Measurements from ENCODE around the gene CELF4. TPM values are rescaled to one million over a fixed set of nuclear protein-coding genes. Genes with fewer than 3 reads are reported as not detected.

Gene CELF4
- total and polyA plus RNA-seq, 2 donors (not counting 1 experiment from before 2014, with no cell fraction given), result 0.17 TPM; not detected in 1

DNA sequence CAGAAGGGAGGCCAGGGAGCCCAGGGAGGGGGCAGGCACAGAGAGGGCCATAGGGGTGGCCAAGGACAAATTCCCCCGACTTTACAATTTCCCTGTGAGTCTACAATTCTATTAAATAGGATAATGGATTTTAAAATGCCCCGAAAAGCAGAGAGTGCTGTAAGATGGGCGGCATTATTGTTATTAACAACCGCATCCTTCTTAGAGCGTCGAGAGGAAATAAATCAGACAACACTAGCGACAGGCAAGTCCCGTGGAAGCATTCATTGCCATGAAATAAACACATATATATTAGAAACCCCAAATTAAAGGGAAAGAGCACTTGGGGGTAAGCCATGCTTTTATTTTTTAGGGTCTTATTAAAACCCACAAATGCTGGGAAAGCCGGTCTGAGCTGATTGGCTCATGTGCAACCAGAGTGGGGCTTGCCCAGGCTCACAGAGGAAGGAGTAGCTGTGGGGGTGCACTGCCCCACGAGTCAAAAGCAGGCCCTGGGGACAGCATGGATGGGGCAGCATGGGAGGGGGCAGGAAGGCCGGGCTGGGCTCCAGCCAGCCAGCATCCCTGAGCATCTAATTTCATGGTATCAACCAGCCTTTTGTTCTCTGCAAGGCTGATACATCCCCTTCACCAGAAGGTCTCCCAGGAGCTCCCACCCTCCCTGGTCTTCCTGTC is 187.1 kb downstream of the CELF4 start:
- H3K9me3 ChIP-seq (ENCODE audit: control insufficient read depth, insufficient read depth, low read depth, low read length), result no peaks in the 10 kb centered on the region
- H3K36me3 ChIP-seq (ENCODE audit: control insufficient read depth, insufficient read depth, low read length), result no peaks in the 10 kb centered on the region
- TF ChIP-seq, protein P1, sequence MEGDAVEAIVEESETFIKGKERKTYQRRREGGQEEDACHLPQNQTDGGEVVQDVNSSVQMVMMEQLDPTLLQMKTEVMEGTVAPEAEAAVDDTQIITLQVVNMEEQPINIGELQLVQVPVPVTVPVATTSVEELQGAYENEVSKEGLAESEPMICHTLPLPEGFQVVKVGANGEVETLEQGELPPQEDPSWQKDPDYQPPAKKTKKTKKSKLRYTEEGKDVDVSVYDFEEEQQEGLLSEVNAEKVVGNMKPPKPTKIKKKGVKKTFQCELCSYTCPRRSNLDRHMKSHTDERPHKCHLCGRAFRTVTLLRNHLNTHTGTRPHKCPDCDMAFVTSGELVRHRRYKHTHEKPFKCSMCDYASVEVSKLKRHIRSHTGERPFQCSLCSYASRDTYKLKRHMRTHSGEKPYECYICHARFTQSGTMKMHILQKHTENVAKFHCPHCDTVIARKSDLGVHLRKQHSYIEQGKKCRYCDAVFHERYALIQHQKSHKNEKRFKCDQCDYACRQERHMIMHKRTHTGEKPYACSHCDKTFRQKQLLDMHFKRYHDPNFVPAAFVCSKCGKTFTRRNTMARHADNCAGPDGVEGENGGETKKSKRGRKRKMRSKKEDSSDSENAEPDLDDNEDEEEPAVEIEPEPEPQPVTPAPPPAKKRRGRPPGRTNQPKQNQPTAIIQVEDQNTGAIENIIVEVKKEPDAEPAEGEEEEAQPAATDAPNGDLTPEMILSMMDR (conservative IDR thresholded peaks at IDR 0.05 in 1 of 2, IDR thresholded peaks at IDR 0.05 in 1 of 2; ENCODE audit: low read depth in 1 of 2, low read length in 2 of 2), result no peak
- TF ChIP-seq EZH2 (IDR thresholded peaks at IDR 0.05; ENCODE audit: low read length, missing control alignments), result no peak
- no peaks in the 10 kb centered on the region for H3K79me2 ChIP-seq (ENCODE audit: control insufficient read depth, insufficient read depth, low read length)
- no peak overlapping the region for H2AFZ ChIP-seq (ENCODE audit: low read length)
- H3K27ac ChIP-seq (ENCODE audit: insufficient read depth, low read length), result no peak overlapping the region
- peaks cover 2% of the 10 kb centered on the region for H4K20me1 ChIP-seq (ENCODE audit: control insufficient read depth, extremely low read depth, insufficient read depth, low read length)
- no peak for DNase-seq (ENCODE audit: low read depth in 2 of 2)
- no peaks in the 10 kb centered on the region for H3K4me1 ChIP-seq (ENCODE audit: control insufficient read depth, extremely low read depth, insufficient read depth, low read length)
- H3K4me2 ChIP-seq (ENCODE audit: extremely low read depth, insufficient read depth, low read length), result no peak overlapping the region
- H3K27me3 ChIP-seq (ENCODE audit: control insufficient read depth, insufficient read depth, low read length), result no peaks in the 10 kb centered on the region
- no peak overlapping the region for H3K9ac ChIP-seq (ENCODE audit: insufficient read depth, low read length)
- no peak overlapping the region for H3K4me3 ChIP-seq (replicated peaks in 1 of 4; ENCODE audit: control extremely low read depth in 1 of 4, insufficient read depth in 1 of 4, low read depth in 3 of 4, low read length in 4 of 4)

DNA sequence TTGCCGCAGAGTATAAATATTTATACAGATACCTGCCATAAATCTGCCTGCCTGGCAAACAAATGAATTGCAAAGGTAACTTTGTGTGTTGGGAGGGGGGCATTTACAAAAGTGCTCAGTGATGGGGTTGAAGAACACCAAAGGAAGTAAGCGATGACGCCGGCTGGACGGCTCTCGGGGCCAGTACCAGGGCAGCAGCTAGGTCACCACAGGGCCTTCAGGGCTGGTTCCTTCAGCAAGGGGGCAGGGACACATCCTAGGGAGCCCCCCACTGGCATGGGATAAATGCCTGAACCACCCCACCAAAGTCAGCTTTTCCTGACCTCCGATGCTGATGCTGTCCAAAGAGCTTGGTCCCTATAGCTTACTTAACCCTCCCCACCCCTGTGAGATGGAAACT is 190.4 kb downstream of the CELF4 start:
- DNase-seq (ENCODE audit: low read depth in 2 of 2), result no peak
- H4K20me1 ChIP-seq (ENCODE audit: control insufficient read depth, extremely low read depth, insufficient read depth, low read length), result peaks cover 2% of the 10 kb centered on the region
- H3K27ac ChIP-seq (ENCODE audit: insufficient read depth, low read length), result no peak overlapping the region
- H3K4me3 ChIP-seq (replicated peaks in 1 of 4; ENCODE audit: control extremely low read depth in 1 of 4, insufficient read depth in 1 of 4, low read depth in 3 of 4, low read length in 4 of 4), result no peak overlapping the region
- TF ChIP-seq EZH2 (IDR thresholded peaks at IDR 0.05; ENCODE audit: low read length, missing control alignments), result no peak
- TF ChIP-seq, protein P1 (conservative IDR thresholded peaks at IDR 0.05 in 1 of 2, IDR thresholded peaks at IDR 0.05 in 1 of 2; ENCODE audit: low read depth in 1 of 2, low read length in 2 of 2), result no peak
- H3K4me2 ChIP-seq (ENCODE audit: extremely low read depth, insufficient read depth, low read length), result no peak overlapping the region
- H3K27me3 ChIP-seq (ENCODE audit: control insufficient read depth, insufficient read depth, low read length), result no peaks in the 10 kb centered on the region
- H3K79me2 ChIP-seq (ENCODE audit: control insufficient read depth, insufficient read depth, low read length), result no peaks in the 10 kb centered on the region
- H2AFZ ChIP-seq (ENCODE audit: low read length), result no peak overlapping the region
- no peak overlapping the region for H3K9ac ChIP-seq (ENCODE audit: insufficient read depth, low read length)
- no peaks in the 10 kb centered on the region for H3K9me3 ChIP-seq (ENCODE audit: control insufficient read depth, insufficient read depth, low read depth, low read length)
- no peaks in the 10 kb centered on the region for H3K36me3 ChIP-seq (ENCODE audit: control insufficient read depth, insufficient read depth, low read length)
- H3K4me1 ChIP-seq (ENCODE audit: control insufficient read depth, extremely low read depth, insufficient read depth, low read length), result no peaks in the 10 kb centered on the region

- Histone ChIP-seq H3K4me2 (ENCODE audit: extremely low read depth, insufficient read depth, low read length) (no peak overlapping the region), H3K4me3 (replicated peaks in 1 of 4; ENCODE audit: control extremely low read depth in 1 of 4, insufficient read depth in 1 of 4, low read depth in 3 of 4, low read length in 4 of 4) (no peak overlapping the region), H3K27me3 (ENCODE audit: control insufficient read depth, insufficient read depth, low read length) (no peaks in the 10 kb centered on the region), H4K20me1 (ENCODE audit: control insufficient read depth, extremely low read depth, insufficient read depth, low read length) (no peaks in the 10 kb centered on the region), H3K4me1 (ENCODE audit: control insufficient read depth, extremely low read depth, insufficient read depth, low read length) (no peaks in the 10 kb centered on the region), H3K9ac (ENCODE audit: insufficient read depth, low read length) (no peak overlapping the region), H3K79me2 (ENCODE audit: control insufficient read depth, insufficient read depth, low read length) (no peaks in the 10 kb centered on the region), H2AFZ (ENCODE audit: low read length) (no peak overlapping the region), H3K36me3 (ENCODE audit: control insufficient read depth, insufficient read depth, low read length) (no peaks in the 10 kb centered on the region), H3K9me3 (ENCODE audit: control insufficient read depth, insufficient read depth, low read depth, low read length) (no peaks in the 10 kb centered on the region), H3K27ac (ENCODE audit: insufficient read depth, low read length) (no peak overlapping the region)
- DNase-seq (ENCODE audit: low read depth in 2 of 2), result no peak
- TF ChIP-seq, protein P1 (conservative IDR thresholded peaks at IDR 0.05 in 1 of 2, IDR thresholded peaks at IDR 0.05 in 1 of 2; ENCODE audit: low read depth in 1 of 2, low read length in 2 of 2), result no peak
- no peak for TF ChIP-seq EZH2 (IDR thresholded peaks at IDR 0.05; ENCODE audit: low read length, missing control alignments)
Observed at GRCh38 chr18:37368110-37368954, 197.3 kb downstream of the CELF4 start.
